Measurements from ENCODE around the gene SMIM9.

SMIM9 gene

DNA sequence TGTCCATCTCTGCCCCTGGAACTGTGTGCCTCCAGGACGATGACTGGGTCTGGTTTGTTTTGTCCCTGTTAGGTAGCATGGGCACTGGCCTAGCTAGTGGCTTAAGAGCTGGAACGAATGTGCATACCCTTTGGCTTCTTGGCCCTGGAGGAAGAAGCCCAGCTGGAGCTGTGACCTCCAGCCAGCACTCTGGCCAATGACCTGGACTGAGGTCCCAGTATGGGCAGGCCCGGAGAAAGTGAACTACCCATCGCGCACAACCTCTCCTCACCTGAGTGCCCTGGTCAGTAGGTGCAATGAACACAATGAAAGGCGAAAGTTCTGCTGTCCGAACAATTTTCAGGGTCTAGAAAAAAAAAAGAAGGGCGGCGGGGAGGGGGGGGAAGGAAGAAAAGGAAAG, 53.5 kb downstream of the SMIM9 start:
- no peak overlapping the region for H3K4me3 ChIP-seq (replicated peaks; ENCODE audit: low read depth, low read length)
- H3K27me3 ChIP-seq (replicated peaks; ENCODE audit: control insufficient read depth, insufficient read depth, low read length), result no peaks in the 10 kb centered on the region
- no peaks in the 10 kb centered on the region; the same call in 1 of the 2 replicates for H3K36me3 ChIP-seq (ENCODE audit: control insufficient read depth, insufficient read depth, low read length)
- no peak for DNase-seq (ENCODE audit: extremely low read depth, insufficient read length)
- TF ChIP-seq, protein P1, sequence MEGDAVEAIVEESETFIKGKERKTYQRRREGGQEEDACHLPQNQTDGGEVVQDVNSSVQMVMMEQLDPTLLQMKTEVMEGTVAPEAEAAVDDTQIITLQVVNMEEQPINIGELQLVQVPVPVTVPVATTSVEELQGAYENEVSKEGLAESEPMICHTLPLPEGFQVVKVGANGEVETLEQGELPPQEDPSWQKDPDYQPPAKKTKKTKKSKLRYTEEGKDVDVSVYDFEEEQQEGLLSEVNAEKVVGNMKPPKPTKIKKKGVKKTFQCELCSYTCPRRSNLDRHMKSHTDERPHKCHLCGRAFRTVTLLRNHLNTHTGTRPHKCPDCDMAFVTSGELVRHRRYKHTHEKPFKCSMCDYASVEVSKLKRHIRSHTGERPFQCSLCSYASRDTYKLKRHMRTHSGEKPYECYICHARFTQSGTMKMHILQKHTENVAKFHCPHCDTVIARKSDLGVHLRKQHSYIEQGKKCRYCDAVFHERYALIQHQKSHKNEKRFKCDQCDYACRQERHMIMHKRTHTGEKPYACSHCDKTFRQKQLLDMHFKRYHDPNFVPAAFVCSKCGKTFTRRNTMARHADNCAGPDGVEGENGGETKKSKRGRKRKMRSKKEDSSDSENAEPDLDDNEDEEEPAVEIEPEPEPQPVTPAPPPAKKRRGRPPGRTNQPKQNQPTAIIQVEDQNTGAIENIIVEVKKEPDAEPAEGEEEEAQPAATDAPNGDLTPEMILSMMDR (IDR thresholded peaks at IDR 0.05; ENCODE audit: insufficient read depth, low read length, poor library complexity, severe bottlenecking), result no peak

DNA sequence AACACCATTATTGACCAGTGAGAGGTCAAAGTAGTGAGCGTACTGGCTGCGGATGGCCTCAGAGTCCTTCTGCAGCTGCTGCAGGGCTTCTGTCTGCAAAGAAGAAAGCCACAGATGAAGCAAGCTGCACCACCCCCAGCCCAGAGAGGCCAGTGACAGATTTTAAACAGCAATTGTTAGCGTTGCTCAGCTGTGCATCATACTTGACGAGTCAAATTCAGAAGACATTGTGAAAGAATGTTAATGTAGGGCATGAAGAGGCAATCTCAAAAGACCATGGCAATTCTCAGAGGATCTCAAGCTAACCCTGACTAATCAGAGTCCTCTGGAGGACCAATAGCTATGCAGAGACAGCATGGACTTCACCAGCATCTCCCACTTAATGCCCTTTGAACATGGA, 55.2 kb downstream of the SMIM9 start:
- no peak overlapping the region for H3K4me3 ChIP-seq (replicated peaks; ENCODE audit: low read depth, low read length)
- no peaks in the 10 kb centered on the region for H3K27me3 ChIP-seq (replicated peaks; ENCODE audit: control insufficient read depth, insufficient read depth, low read length)
- DNase-seq (ENCODE audit: extremely low read depth, insufficient read length), result no peak
- TF ChIP-seq, protein P1 (IDR thresholded peaks at IDR 0.05; ENCODE audit: insufficient read depth, low read length, poor library complexity, severe bottlenecking), result no peak
- peaks cover 5% of the 10 kb centered on the region for H3K36me3 ChIP-seq (ENCODE audit: control insufficient read depth, insufficient read depth, low read length)

DNA sequence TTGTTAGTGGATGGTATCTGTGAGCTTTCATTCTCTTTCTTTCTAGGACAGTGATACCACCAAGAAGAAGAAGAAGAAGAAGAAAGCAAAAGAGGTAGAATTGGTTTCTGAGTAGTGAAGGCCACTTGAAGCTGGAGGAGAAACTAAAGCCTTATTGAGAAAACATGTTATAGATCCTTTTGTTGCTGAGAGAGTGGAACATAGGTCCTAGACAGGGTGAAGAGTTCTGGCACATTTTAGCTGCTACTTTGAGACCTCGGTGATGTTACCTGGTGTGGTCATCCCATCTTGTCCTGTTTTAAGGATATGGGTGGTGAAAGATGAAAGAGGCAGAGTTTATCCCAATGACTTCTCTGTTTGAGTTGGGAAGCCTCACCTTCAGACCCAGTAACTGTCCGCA, 57.7 kb downstream of the SMIM9 start:
- no peak for DNase-seq (ENCODE audit: extremely low read depth, insufficient read length)
- H3K36me3 ChIP-seq (ENCODE audit: control insufficient read depth, insufficient read depth, low read length), result peaks cover 7% of the 10 kb centered on the region
- TF ChIP-seq, protein P1 (IDR thresholded peaks at IDR 0.05; ENCODE audit: insufficient read depth, low read length, poor library complexity, severe bottlenecking), result no peak
- no peaks in the 10 kb centered on the region for H3K27me3 ChIP-seq (replicated peaks; ENCODE audit: control insufficient read depth, insufficient read depth, low read length)
- H3K4me3 ChIP-seq (replicated peaks; ENCODE audit: low read depth, low read length), result no peak overlapping the region

DNA sequence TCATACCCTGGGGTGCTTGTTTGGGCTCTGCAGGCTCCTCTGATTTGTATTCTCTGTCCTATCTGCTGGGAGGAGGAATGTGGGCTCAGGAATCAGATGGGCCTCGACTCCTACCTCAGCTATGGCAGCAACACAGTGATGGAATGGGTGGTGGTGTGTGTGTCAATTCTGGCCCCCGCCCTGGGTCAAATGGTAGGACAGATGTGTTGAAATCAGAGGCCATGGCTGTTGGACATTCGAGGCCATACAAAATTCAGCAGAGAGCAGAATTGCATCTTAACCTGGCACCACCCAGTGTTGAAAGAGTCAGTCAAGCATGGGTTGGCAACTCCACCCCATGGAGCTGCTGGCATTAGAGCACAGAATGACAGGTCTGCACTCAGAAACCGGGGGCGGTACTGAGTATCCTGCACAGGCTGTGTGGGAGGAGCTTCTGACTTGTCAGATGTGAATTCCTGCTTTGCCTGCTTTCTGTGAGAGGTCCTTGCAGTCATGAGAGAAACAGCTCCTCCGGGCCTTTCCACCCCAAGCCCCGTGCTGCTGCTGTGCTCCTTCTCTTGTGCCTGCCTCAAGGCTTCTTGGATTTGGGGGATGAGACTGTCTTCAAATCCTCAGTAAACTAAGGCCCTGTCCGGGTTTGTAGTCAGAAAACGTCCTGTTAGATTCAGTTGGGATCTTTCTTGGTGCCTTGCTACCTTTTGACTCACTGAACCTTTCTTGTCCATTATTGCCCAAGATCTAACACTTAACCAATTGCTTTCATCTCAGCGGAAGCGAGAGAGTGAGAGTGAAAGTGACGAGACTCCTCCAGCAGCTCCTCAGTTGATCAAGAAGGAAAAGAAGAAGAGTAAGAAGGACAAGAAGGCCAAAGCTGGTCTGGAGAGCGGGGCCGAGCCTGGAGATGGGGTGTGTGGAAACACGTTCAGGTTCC, 58.8 kb downstream of the SMIM9 start:
- no peak overlapping the region for H3K4me3 ChIP-seq (replicated peaks; ENCODE audit: low read depth, low read length)
- H3K36me3 ChIP-seq (ENCODE audit: control insufficient read depth, insufficient read depth, low read length), result peaks cover 7% of the 10 kb centered on the region
- TF ChIP-seq, protein P1 (IDR thresholded peaks at IDR 0.05; ENCODE audit: insufficient read depth, low read length, poor library complexity, severe bottlenecking), result no peak
- DNase-seq (ENCODE audit: extremely low read depth, insufficient read length), result no peak
- no peaks in the 10 kb centered on the region for H3K27me3 ChIP-seq (replicated peaks; ENCODE audit: control insufficient read depth, insufficient read depth, low read length)

DNA sequence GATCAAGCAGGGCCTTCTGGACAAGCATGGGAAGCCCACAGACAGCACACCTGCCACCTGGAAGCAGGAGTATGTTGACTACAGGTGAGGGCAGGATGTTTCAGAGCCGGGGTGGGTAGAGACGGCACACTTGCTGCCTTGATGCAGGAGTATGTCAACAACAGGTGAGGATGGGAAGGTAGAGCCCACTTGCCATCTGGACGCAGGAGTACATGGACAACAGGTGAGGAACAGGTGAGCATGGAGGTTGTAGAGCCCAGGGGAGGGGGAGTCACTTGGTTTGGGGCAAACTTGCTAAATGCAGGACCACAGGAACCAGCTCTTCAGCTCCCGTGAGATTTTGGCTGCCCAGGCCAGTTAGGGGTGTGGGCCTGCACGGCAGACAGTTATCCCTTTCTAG, 59.8 kb downstream of the SMIM9 start:
- peaks cover 8% of the 10 kb centered on the region for H3K36me3 ChIP-seq (ENCODE audit: control insufficient read depth, insufficient read depth, low read length)

More for the DNA sequence above, 59.8 kb downstream of the SMIM9 start:
- Histone ChIP-seq H3K4me3 (replicated peaks; ENCODE audit: low read depth, low read length) (no peak overlapping the region), H3K27me3 (replicated peaks; ENCODE audit: control insufficient read depth, insufficient read depth, low read length) (no peaks in the 10 kb centered on the region)
- DNase-seq (ENCODE audit: extremely low read depth, insufficient read length), result no peak
- TF ChIP-seq, protein P1 (IDR thresholded peaks at IDR 0.05; ENCODE audit: insufficient read depth, low read length, poor library complexity, severe bottlenecking), result no peak

All from GM06990 (cell line).